Measurements from ENCODE around the gene HOXA2.

Gene HOXA2

DNA sequence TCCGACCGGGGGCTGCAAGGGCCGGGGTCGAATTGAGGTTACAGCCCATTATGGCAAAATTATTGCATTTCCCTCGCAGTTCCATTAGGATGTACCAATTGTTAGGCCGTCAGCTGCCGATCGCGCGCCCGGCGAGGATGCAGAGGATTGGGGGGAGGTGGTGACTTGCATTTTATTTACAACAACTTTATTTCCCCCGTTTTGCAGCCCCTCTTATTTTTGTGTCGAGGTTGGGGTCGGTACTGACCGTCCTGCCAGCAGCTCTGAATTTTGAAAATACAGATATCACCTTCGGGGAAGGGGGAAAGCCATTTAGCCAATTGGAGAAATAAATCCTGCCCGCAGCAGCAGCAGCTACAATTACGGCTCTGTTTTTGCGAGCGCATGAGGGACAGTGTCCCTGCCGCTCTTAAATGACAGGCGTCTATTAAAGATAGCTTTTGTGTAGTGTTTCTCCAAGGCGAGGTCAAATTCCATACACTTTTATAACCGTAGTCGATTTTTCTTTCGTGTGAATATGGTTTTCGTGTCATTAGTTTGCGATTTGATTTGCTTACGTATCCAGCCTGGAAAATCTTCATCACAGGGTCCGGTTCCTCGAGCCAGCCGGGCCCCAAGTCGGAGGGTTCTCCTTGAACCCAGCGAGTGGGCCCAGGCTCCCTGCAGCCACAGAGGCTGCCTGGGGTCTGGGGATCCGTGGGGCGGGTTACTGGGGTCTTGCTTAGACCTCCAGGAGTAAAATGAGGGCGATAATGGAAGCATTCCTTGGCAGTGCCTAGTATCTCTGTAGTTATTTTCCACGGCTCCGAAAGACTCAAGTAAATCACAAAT lies 41.7 kb upstream of the HOXA2 start:
- Mint-ChIP-seq H3K27ac (no peak overlapping the region), H3K36me3 (ENCODE audit: low read depth) (no peaks in the 10 kb centered on the region), H3K4me1 (ENCODE audit: low read depth) (peaks cover 7% of the 10 kb centered on the region), H3K9me3 (no peaks in the 10 kb centered on the region), H3K27me3 (peaks cover 38% of the 10 kb centered on the region), H3K4me3 (no peak overlapping the region)

DNA sequence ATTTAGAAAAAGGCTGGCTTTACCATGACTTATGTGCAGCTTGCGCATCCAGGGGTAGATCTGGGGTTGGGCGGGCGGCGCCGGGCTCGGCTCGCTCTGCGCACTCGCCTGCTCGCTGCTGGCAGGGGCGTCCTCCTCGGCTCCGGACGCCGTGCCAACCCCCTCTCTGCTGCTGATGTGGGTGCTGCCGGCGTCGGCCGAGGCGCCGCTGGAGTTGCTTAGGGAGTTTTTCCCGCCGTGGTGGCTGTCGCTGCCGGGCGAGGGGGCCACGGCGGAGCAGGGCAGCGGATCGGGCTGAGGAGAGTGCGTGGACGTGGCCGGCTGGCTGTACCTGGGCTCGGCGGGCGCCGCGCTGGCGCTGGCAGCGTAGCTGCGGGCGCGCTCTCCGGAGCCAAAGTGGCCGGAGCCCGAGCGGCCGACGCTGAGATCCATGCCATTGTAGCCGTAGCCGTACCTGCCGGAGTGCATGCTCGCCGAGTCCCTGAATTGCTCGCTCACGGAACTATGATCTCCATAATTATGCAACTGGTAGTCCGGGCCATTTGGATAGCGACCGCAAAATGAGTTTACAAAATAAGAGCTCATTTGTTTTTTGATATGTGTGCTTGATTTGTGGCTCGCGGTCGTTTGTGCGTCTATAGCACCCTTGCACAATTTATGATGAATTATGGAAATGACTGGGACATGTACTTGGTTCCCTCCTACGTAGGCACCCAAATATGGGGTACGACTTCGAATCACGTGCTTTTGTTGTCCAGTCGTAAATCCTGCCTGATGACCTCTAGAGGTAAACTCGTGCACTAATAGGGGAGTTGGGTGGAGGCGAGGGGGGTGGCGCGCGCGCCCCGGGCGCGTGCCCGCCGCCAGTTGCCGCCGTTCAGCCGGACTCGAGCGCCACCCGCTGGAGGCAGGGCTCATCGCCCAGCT lies 40.8 kb upstream of the HOXA2 start, which contains the start of gene HOXA5:
Gene HOXA5 (minus strand): TSS at position 659 of the 927 bp plus-strand sequence. CDS start 74 bp downstream, at position 585.
- no peak within 1 kb of the TSS for H3K27ac Mint-ChIP-seq
- peaks cover 39% of the 10 kb centered on the region for H3K27me3 Mint-ChIP-seq
- no peaks in the 10 kb centered on the region for H3K36me3 Mint-ChIP-seq (ENCODE audit: low read depth)
- H3K9me3 Mint-ChIP-seq: no peaks in the 10 kb centered on the region
- peaks cover 4% of the 10 kb centered on the region for H3K4me1 Mint-ChIP-seq (ENCODE audit: low read depth)
- H3K4me3 Mint-ChIP-seq: no peak within 1 kb of the TSS

DNA sequence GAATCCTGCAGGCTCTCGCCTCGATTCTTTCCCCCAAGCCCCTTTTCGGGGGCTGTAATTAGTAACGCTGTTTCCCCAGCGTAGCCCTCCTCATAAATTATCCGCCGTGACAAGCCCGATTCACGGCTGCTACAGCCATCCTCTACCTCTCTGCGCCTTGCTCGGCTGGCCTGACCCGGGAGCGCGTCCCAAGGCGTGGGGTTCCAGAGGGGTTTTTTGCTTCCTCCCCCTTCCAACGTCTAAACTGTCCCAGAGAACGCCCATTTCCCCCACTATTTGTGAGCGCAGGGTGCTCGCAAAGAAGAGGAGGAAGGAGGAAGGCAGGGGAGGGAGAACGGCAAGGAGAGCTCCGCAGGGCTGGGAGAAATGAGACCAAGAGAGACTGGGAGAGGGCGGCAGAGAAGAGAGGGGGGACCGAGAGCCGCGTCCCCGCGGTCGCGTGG lies 40.1 kb upstream of the HOXA2 start:
- Mint-ChIP-seq H3K4me3 (no peak overlapping the region), H3K27me3 (peaks cover 42% of the 10 kb centered on the region), H3K9me3 (no peaks in the 10 kb centered on the region), H3K4me1 (ENCODE audit: low read depth) (no peaks in the 10 kb centered on the region), H3K36me3 (ENCODE audit: low read depth) (no peaks in the 10 kb centered on the region), H3K27ac (no peak overlapping the region)

DNA sequence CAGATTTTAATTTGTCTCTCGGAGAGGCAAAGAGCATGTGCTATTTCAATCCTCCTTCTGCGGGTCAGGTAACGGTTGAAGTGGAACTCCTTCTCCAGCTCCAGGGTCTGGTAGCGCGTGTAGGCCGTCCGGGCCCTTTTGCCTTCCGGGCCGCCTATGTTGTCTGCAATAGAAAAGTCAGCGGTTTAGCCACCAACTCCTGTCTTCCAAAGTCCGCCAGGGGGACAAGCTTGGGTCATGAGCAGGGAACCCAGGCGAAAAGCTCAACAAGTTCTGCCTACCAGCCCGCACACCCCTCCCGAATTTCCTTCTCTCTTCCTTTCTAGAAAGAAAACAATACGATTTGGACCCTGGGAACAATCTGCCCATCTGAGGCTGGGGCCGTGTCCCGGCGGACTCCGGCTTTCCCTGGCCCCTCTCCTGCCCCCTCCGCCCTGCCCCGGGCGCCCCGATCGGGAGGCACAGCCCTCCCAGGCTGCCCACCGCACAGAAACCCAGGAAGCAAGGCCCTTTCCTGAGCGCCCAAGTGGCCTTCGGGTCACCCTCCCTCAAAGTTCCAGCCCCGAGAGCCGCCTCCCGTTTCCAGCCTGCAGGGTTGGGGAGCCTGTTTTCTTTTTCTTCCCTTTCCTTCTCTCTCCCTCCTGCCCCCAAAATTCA lies 39.6 kb upstream of the HOXA2 start:
- H3K9me3 Mint-ChIP-seq: no peaks in the 10 kb centered on the region
- H3K4me1 Mint-ChIP-seq (ENCODE audit: low read depth): no peaks in the 10 kb centered on the region
- no peaks in the 10 kb centered on the region for H3K36me3 Mint-ChIP-seq (ENCODE audit: low read depth)
- no peak overlapping the region for H3K4me3 Mint-ChIP-seq
- no peak overlapping the region for H3K27ac Mint-ChIP-seq
- peaks cover 43% of the 10 kb centered on the region for H3K27me3 Mint-ChIP-seq

DNA sequence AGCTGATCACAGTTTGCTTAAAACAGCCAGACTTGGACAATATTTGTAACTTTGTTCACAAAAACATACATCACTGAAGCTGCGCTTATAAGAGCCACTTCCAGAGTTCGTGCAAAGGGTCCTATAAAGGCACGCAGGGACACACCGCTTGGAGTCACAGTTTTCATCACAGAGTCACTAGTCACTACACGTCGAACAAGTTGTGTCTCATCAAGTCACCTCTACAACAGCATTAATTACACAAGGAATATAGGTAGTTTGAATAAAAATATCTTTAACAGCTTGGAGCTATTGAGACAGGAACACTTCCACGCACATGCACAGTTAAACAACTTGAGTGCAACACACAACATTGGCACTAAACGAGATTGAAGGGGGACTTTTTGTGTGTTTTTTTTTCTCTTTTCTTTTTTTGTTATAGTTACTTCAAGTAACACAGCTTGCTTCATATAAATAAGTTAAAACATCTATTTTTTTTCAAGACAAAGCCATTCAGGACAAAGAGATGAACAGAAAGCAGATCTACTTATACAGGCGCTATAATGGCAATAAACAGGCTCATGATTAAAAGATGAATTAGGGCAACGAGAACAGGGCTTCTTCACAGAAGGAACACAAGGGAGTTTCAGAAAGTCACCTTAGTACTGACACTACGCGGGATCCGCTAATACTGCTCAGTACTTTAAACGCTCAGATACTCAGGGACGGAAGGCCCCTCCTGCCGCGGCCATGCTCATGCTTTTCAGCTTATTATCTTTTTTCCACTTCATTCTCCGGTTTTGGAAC lies 38.8 kb upstream of the HOXA2 start:
- H3K27me3 Mint-ChIP-seq: peaks cover 38% of the 10 kb centered on the region
- no peaks in the 10 kb centered on the region for H3K36me3 Mint-ChIP-seq (ENCODE audit: low read depth)
- H3K4me3 Mint-ChIP-seq: no peak overlapping the region
- no peaks in the 10 kb centered on the region for H3K4me1 Mint-ChIP-seq (ENCODE audit: low read depth)
- no peaks in the 10 kb centered on the region for H3K9me3 Mint-ChIP-seq
- no peak overlapping the region for H3K27ac Mint-ChIP-seq

DNA sequence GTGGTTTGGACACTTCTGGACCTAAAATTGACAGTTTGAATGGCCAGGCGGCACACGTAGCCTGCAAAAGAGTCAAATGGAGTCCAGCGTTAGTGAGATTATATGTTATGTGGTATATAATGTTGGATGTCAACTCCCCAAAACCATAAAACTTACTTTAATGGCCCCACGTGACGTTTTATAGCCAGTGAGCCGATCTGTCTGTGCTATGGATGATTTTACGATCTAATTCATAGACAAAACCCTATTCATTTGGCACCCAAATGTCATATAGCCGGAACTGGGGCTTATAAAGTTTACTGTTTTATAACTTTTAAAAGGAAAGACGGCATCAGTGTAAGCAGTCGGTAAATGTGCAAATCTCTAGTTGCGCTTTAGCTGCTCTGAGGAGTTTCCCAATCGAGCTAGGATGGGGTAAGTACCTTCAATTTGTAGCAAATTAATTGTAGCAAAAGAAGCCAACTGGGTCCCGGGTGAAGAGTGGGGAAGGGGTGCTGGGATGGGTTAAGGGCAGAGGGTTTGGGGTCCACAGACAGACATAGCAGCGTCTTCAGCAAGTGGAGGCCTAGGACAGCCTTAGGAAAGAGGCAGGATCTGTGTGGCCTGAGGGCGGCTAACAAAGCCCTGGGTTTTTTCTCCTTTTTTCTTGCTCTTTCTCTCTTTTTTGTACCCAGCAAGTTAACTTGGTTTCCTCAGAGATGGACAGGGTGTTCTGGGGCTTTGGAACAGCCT lies 37.8 kb upstream of the HOXA2 start:
- Mint-ChIP-seq H3K27ac (no peak overlapping the region), H3K27me3 (peaks cover 43% of the 10 kb centered on the region)

DNA sequence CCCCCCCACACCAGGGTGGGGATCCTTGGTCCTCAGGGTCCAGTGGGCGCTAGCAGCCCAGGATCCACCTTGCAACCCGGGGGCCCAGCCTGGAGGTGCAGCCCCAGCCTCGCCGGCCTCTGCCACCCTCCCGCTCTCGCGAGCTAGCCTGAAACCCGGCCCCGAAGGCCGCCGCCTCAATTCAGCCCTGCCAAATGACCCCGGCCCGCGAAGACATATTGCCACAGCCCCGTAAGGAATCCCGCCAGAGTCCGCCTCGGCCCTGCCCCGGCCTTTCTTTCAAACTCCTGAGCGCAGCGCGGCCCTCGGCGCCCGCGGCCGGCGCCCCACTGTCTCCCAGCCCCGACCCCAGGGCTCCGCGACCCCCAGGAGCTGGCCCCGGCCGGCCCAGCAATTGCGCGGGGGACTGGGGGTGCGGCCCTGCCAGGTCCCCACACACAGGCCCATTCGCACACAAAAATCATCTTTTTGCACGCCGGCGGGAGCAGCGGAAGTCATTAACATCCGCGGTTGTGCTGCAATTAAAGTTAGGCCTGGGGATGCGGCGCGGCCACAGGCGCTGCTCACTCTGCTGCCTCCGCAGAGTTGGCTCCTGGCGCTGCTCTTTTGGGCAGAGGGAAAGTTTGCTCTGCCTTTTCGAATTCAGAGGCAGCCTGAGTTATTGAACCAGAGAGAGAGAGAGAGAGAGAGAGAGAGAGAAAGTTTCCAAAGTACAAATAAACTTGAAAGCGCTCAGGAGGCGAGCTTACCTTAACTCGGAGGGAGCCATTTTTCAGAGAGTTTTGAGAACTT lies 37.0 kb upstream of the HOXA2 start:
- Mint-ChIP-seq H3K36me3 (ENCODE audit: low read depth) (no peaks in the 10 kb centered on the region), H3K27ac (no peak overlapping the region), H3K4me3 (no peak overlapping the region), H3K27me3 (peaks cover 46% of the 10 kb centered on the region), H3K9me3 (no peaks in the 10 kb centered on the region), H3K4me1 (ENCODE audit: low read depth) (peaks cover 15% of the 10 kb centered on the region)

More for the DNA sequence above, 37.8 kb upstream of the HOXA2 start:
- H3K36me3 Mint-ChIP-seq (ENCODE audit: low read depth): no peaks in the 10 kb centered on the region
- H3K9me3 Mint-ChIP-seq: no peaks in the 10 kb centered on the region
- H3K4me3 Mint-ChIP-seq: no peak overlapping the region
- peaks cover 7% of the 10 kb centered on the region for H3K4me1 Mint-ChIP-seq (ENCODE audit: low read depth)

DNA sequence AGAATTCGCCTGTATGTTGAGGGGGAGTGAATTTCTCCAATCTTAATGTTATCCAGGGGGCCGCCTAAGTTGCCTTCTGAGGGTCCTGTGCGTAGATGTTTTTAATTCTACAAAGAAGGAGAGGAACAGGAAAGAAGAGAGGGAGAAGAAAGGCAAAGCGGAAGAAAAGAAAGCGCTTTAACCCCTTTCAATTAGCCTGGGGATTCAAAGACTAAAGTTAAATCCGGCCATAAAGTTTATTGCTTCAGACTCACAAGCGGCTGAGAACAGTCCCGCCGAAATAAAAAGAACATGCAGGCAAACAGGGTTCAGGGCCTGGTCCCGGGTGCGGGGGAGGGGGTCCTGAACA lies 36.5 kb upstream of the HOXA2 start:
- Mint-ChIP-seq H3K36me3 (ENCODE audit: low read depth) (no peaks in the 10 kb centered on the region), H3K9me3 (no peaks in the 10 kb centered on the region), H3K27me3 (peaks cover 51% of the 10 kb centered on the region)

DNA sequence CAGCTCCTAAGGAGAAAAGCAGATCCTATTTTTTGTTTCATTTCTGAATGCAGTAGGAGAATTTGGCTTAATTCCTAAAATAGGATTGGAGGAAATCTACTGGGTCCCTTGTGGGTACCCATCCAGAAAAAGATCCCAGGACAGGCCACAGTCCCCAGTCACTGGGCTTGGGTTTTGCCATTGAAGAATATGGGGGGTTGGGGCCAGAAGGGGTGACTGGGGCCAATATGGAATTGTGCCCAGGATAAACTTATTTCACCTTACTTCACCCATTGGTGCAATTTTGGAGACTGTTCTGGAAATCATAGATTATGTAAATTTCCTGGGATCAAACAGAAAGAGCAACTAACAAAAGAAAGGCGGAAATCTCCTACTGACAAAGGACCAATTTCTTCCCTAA lies 36.0 kb upstream of the HOXA2 start:
- no peaks in the 10 kb centered on the region for H3K36me3 Mint-ChIP-seq (ENCODE audit: low read depth)
- H3K27ac Mint-ChIP-seq: no peak overlapping the region
- no peaks in the 10 kb centered on the region for H3K9me3 Mint-ChIP-seq
- peaks cover 24% of the 10 kb centered on the region for H3K4me1 Mint-ChIP-seq (ENCODE audit: low read depth)
- no peak overlapping the region for H3K4me3 Mint-ChIP-seq
- peaks cover 56% of the 10 kb centered on the region for H3K27me3 Mint-ChIP-seq

More for the DNA sequence above, 36.5 kb upstream of the HOXA2 start:
- Mint-ChIP-seq H3K27ac (no peak overlapping the region), H3K4me1 (ENCODE audit: low read depth) (peaks cover 21% of the 10 kb centered on the region), H3K4me3 (no peak overlapping the region)

DNA sequence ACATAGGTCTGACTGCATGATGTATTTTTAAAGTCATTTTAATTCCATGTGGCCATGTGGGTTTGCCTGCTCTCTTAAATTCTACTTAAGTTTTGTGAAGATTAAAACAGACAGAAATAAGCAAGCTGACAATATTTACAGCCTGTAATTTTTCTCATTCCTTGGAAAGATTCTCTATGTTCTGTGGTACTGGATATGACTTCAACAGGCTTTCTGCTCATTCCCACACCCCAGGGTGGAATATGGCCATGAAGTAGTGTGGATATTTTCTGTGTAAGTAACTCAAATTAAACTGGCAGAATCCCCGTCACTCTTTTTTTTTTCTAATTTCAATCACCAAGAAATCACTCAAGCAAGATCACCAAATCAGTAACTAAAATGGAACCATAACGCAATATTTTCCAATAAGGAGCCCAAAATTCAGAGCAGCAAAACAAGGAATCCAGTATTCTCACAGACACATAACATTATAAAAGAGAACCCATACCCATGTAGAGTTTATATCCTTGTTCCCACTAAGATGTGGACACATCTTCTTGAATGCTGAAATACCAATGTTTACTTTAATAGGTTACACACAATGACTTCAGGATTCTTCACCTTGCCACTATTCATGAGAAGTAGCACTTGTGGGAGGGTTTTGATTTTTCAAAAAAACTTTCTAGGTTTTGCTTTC lies 35.3 kb upstream of the HOXA2 start:
- H3K4me1 Mint-ChIP-seq (ENCODE audit: low read depth): peaks cover 24% of the 10 kb centered on the region
- no peak overlapping the region for H3K27ac Mint-ChIP-seq
- no peak overlapping the region for H3K4me3 Mint-ChIP-seq
- H3K36me3 Mint-ChIP-seq (ENCODE audit: low read depth): no peaks in the 10 kb centered on the region
- H3K9me3 Mint-ChIP-seq: no peaks in the 10 kb centered on the region
- peaks cover 62% of the 10 kb centered on the region for H3K27me3 Mint-ChIP-seq

DNA sequence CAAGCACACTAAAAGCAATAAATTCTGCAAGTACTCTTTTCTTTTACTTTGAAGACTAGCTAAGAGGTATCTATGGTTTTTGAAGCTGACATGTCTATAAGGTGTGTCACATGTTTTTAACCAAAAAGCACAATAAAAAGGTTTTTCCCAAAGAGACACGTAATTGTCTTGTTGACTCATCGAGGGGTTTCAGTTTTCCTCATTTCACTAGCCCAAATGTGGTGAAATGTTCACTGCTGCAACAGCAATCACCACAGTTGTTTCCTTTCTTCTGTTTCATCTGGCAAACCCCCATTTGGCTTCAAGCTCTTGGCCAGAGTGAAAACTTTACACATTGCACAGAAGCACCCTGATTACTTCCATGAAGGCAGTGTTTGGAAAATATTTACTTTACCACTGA lies 31.9 kb upstream of the HOXA2 start:
- Mint-ChIP-seq H3K4me1 (ENCODE audit: low read depth) (peaks cover 31% of the 10 kb centered on the region), H3K27me3 (peaks cover 62% of the 10 kb centered on the region), H3K9me3 (no peaks in the 10 kb centered on the region), H3K36me3 (ENCODE audit: low read depth) (no peaks in the 10 kb centered on the region), H3K27ac (no peak overlapping the region), H3K4me3 (no peak overlapping the region)

DNA sequence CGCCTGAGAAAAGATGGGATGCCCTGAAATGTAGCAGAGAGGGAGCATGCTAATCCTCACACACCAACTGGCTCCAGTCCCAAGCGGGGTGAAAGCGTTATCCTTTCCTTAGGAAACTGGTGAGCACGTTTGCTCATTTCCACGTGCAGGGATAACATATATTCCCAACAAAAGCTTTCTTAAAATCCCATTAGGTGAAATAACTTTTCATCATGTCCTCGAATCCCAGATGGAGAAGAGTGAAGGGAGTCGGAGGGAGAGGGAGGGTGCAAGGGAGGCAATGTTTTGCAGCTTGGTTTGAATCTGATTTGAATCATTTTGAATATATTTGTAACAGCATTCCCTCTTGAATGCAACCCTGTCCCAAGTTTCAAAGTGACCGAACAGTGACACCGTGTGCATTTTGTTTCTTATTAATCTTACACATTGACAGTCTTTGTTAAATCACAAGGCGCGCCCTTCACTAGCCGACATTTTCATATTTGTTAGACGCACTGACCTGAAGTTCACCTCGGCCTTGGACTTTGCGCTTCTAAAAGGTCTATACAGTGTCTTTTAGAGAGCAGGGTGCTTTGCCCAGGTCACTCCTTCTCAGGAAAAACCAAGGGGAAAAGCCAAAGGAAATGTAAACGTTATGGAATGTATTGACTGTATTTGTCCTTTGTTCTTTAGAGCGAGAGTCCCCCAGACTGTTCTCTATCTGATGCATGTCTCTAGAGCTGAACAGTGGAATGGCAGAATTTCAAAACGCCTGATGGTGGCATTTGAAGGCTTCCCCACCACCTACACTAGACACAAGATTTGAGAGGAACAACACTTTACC lies 31.1 kb upstream of the HOXA2 start:
- peaks cover 31% of the 10 kb centered on the region for H3K4me1 Mint-ChIP-seq (ENCODE audit: low read depth)
- H3K27me3 Mint-ChIP-seq: peaks cover 64% of the 10 kb centered on the region
- H3K27ac Mint-ChIP-seq: no peak overlapping the region
- H3K36me3 Mint-ChIP-seq (ENCODE audit: low read depth): no peaks in the 10 kb centered on the region
- H3K9me3 Mint-ChIP-seq: no peaks in the 10 kb centered on the region
- H3K4me3 Mint-ChIP-seq: no peak overlapping the region
